ENCODE measurements around the gene GSTT2B.
"Not testable (repeated sequence)": the region's sequence is repeated elsewhere in the genome, so short reads cannot be mapped to it uniquely, and the experiment has no call there.

The GSTT2B gene

DNA sequence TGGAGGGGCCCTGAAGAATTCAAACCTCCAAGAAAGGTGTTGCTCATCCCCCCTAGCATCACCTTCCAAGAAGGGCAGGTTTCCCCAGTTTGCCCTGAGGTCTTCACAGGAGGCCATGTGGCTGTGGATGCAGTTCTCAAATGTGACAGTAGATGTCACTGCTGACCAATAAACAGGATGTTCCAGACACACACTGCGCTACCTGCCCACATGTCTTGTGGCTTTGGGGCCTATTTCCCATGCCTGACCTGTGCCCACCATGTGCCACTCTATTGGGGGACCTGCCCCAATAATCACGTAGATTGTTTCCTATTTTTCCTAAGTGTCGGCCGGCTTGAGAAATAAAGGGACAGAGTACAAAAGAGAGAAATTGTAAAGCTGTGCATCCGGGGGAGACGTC, 23.4 kb upstream of the GSTT2B start:
- DNase-seq = peak; percentile 72

DNA sequence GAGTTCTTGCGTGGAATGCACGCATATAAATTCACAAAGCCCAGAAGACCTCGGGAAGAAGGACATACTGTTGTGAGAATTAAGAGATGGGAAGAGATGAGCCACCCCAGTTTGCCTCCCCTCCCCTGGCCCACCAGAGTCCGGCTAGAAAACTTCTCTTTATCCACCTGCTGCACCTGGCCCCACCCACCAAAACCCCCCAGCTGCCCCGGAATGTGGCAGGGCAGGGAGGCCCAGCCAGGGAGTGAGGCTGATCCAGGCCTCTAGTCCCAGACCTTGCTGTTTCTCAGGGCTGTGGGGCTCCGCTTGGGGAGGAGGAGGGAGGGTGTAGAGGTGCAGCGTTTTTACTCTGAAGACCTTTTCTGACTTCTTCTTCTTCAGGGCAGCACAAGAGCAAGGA, 19.6 kb upstream of the GSTT2B start:
- DNase-seq = not testable (repeated sequence)

DNA sequence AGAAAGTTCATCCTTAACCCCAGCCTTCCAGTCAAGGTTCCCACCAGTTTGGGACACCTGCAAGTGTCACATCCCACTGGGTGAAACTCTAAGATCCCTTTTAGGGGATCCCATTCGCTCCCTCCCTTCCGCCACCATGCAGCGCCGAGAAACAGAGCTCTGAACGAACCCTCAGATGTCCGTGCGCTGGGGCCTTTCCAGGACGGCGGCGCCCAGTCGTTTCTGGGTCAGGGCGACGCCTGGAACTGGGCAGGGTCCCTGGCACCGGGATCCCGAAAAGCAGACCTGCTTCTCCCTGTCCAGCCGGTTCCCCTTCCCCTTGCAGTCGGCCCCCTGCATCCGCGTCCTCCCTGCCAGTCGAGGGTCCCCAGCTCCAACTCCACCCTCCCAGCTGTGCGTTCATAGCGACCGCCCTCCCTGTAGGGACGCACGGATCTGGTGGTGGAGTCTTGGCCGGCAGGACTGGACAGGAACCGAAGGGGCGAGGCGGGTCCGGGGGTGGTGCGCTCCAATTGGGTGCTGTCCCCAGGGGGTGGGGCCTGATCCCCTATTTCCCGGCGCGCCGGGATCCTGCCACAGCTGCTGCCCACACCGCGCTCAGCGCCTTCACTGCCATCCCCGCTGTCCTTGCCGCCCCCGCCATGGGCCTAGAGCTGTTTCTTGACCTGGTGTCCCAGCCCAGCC, 18.7 kb upstream of the GSTT2B start, which contains the start of gene GSTT2:
TSS of gene GSTT2 (plus strand) at position 578 of the 684 bp plus-strand sequence.
- not testable (repeated sequence) for DNase-seq

DNA sequence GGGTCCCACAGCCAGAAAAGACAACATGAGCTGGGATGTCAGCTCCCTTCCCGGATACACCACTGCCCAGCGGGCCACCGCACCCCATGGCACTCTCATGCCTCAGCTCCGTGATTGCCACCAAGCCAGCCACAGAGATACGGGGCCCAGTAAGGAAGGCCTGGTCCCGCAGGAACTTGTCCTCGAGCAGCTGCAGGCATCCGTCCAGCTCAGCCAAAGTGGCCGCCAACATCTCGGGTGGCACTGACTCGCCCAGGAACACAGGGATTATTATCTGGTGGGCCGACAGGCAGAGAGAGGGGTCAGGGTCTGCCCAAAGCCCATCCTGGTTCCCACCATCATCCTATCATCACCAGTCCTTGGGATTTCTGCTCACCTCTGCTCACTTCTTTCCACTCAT, 16.3 kb upstream of the GSTT2B start:
- not testable (repeated sequence) for DNase-seq

DNA sequence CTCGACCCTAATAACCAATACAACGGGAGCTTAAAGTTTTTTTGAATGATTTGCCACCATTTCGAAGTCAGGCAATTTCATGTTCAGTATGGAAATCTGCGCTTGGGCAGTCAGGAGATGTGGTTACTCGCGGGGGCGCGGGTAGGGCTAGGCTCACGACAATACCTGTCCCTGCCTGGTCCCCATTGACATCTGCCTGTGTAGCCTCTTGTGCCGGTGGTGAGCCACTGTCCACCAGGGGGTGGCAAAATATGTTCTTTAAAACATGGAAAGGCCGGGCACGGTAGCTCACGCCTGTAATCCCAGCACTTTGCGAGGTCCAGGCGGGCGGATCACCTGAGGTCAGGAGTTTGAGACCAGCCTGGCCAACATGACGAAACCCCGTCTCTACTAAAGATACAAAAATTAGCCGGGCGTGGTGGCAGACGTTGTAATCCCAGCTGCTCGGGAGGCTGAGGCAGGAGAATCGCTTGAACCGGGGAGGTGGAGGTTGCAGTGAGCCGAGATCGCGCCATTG, 13.9 kb upstream of the GSTT2B start:
- not testable (repeated sequence) for DNase-seq

DNA sequence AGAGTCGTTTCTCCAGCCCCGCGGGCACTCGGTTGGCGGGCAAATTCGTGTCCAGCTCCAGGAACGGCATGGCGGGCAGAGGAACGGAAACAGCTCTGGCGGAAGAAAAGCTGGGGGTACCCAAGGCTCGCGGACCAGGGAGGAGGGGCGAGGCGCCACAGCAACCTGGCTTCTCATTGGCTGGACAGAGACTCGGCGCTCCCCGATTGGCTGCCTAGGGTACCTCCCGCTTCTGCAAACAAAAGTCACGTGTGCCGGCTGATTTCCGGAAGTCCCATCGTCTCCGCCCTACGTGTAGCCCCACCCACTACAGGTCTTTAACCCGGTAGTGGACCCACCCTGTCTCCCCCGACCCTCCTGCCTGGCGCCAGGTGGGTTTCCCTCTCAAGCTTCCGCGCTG, 13.3 kb upstream of the GSTT2B start, which contains the start of gene DDT:
TSS of gene DDT (minus strand) at position 97 of the 400 bp plus-strand sequence. CDS start at position 70, 27 bp downstream.
- not testable (repeated sequence) for DNase-seq

DNA sequence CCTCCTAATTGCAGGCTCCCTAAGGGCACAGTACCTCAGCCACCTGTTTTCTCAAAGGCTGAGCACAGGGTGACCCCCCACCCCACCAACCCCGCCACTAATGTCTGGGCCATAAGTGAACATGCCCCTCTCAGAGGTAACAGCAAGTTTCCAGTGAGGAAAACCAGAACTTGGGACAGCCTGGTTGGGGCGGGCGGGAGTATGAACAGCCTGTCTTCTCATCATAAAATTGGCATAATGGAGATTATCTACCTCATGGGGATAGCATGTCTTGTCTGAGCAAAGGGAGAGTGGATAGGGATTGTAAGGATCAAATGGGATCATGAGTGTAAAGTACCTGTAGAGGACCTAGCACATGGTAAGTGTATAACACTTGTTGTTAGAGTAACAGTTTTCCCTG, 10.9 kb upstream of the GSTT2B start:
- not testable (repeated sequence) for DNase-seq

DNA sequence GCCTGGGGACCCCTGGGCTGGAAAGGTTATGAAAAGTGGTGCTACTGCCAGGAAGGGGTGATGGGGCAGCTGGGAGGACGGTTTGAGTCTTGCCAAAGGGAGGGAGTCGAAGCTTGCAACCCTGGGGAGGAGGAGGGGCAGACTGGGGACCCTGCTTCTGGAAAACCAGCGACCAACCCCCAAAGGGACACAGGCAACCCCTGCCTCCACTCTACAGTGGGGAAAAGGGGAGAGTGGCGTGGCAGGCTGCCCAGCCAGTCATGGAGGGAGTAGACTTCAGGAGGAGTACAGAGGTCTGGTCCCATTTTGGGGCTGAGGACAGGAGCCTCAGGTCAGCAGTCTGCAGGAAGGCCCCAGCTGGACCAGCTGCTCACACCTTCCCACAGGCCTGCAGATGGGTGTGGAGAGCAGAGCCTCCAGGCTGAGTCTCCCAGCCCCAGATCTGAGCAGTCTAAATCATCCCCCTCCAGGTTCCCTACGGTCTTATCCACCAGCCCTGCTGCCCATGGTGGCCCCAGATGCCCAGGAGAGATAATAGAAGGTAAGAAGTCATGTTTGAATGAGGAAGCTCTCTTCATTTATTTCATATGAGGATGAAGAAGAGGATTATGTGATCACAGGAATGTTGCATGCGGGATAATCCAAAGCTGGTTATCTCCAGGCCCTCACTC, 10.0 kb upstream of the GSTT2B start:
- no peak for DNase-seq

DNA sequence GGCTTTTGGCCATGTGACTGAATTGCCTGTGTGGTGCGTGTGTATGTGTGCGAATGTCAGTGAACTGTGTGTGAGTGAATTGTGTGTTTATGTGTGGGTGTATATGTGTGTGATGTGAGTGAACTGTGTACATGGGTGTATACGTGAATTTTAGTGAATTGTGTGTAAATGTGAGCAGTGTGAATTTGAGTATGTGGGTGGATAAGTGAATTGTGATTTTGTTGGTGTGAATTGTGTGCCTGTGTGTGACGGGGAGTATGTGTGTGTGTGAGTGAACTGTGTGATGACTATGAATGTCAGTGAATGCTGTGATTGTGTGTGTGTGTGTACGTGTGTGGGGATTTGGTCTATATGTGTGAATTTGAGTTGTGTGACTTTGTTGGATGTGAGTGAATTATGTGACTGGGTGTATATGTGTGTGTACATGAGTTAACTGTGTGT, 9.2 kb upstream of the GSTT2B start:
- no peak for DNase-seq

DNA sequence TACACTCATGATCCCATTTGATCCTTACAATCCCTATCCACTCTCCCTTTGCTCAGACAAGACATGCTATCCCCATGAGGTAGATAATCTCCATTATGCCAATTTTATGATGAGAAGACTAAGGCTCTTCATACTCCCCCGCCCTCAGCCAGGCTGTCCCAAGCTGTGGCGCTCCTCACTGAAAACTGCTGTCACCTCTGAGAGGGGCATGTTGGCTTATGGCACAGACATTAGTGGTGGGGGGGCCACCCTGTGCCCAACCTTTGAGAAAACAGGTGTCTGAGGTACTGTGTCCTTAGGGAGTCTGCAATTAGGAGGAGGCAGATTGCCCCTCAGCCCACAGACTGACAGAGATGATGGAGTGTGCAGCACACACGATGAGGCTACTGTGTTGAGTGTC, 8.1 kb upstream of the GSTT2B start:
- no peak for DNase-seq

DNA sequence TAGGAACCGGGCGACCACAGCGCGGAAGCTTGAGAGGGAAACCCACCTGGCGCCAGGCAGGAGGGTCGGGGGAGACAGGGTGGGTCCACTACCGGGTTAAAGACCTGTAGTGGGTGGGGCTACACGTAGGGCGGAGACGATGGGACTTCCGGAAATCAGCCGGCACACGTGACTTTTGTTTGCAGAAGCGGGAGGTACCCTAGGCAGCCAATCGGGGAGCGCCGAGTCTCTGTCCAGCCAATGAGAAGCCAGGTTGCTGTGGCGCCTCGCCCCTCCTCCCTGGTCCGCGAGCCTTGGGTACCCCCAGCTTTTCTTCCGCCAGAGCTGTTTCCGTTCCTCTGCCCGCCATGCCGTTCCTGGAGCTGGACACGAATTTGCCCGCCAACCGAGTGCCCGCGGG, 5.6 kb upstream of the GSTT2B start, which contains the start of gene DDTL:
TSS of gene DDTL (plus strand) at position 321 of the 400 bp plus-strand sequence. CDS start at position 348, 27 bp downstream.
- DNase-seq = not testable (repeated sequence)

DNA sequence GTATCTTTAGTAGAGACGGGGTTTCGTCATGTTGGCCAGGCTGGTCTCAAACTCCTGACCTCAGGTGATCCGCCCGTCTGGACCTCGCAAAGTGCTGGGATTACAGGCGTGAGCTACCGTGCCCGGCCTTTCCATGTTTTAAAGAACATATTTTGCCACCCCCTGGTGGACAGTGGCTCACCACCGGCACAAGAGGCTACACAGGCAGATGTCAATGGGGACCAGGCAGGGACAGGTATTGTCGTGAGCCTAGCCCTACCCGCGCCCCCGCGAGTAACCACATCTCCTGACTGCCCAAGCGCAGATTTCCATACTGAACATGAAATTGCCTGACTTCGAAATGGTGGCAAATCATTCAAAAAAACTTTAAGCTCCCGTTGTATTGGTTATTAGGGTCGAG, 5.1 kb upstream of the GSTT2B start:
- DNase-seq = not testable (repeated sequence)

DNA sequence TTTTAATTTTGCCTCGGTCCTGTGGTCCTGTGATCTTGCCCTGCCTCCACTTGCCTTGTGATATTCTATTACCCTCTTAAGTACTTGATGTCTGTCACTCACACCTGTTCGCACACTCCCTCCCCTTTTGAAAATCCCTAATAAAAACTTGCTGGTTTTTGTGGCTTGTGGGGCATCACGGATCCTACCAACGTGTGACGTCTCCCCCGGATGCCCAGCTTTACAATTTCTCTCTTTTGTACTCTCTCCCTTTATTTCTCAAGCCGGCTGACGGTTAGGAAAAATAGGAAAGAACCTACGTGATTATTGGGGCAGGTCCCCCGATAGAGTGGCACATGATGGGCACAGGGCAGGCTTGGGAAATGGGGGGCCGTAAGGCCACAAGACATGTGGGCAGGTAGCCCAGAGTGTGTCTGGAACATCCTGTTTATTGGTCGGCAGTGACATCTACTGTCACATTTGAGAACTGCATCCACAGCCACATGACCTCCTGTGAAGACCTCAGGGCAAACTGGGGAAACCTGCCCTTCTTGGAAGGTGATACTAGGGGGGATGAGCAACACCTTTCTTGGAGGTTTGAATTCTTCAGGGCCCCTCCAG, 4.6 kb downstream of the GSTT2B start:
- DNase-seq = peak; percentile 78

DNA sequence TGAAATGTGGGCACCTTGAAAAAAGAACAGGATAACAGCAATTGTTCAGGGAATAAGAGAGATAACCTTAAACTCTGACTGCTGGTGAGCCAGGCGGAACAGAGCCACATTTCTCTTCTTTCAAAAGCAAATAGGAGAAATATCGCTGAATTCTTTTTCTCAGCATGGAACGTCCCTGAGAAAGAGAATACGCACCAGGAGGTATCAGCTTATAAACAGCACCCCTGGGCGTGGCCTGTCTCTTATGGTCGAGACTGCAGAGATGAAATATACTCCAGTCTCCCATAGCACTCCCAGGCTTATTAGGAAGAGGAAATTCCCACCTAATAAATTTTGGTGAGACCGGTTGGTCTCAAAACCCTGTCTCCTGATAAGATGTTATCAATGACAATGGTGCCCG, 5.1 kb downstream of the GSTT2B start:
- DNase-seq = not testable (repeated sequence)

DNA sequence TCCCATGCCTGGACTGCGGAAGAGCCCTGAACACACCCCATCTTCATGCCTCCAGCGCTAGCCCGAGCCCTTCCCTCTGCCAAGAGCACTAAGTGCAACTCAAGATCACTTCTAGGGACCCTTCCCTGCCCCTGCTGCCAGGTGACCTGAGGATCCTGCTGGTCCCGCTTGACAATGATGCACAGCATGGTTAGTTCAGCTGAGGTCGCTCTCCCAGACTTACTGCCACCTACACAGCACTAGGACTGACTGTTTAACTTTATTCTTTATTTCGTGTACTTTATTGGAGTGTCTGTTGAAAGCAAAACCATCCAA, 6.0 kb downstream of the GSTT2B start:
- not testable (repeated sequence) for DNase-seq

DNA sequence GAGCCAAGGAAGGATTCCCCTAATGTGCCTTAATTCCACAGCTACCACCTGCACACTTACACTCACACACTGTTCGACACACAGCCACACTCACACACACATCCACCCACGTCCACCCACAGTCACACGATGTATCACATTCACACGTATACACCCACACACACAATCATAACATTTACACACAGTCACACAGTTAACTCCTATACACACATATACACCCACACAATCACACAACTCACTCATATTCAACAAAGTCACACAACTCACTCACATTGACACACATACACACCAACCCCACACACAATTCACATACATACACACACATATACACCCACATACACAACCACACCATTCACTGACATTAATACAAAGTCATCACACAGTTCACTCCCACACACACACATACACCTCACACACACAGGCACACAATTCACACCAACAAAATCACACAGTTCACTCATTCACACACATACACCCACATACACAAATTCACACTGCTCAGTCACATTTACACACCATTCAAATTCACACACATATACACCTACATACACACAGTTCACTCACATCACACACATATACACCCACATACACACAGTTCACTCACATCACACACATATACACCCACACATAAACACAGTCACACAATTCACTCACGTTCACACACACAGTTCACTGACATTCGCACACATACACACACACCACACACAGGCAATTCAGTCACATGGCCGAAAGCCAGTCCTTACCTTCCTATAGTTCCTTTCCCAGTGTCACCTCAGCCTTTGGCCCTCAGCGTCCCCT, 6.6 kb downstream of the GSTT2B start:
- DNase-seq = not testable (repeated sequence)

DNA sequence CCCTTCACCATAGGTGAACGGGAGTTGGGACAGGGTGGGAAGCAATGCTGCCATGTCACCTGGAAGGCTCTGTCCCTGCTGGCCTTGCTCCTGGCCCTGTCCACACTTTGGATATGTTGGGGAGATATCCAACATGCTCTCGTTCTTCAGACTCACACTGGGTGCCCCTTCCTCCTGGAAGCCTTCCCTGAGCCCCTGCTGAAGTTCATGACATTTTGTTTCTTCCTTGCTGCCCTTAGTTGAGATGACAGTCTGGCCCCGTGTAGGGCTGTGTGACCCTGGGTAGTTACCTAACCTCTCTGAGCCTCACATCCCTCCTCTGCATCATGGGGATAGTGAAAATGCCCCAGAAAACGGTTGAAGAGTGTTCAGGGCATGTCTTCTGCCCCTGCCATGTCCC, 7.5 kb downstream of the GSTT2B start:
- not testable (repeated sequence) for DNase-seq

DNA sequence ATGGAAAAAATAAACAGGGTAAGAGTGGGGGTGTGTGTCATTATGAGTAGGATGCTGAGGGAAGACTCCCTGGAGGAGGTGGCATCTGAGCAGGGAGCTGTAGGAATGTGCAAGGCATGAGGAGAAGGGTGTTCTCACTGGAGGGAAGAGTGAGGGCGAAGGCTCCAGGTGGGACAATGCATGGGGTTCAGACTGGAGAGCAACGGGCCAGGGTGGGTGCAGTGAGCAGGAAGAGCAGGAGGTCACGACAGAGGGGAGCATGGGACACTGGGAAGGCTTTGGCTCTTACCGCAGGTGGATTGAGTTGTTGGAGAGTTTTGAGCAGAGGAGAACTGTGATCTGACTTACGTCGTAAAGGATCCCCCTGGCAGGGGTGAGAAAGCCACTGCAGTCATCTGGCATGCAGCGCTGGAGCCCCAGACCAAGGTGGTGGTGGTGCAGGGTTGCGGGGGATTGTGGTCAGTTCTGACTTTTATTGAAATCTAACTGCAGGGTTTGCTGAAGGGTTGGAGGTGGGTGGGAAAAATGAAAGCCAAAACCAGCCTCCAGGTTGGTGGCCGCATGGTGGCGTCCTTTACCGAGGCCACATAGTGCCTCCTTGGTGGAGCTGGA, 8.1 kb downstream of the GSTT2B start:
- DNase-seq = not testable (repeated sequence)

DNA sequence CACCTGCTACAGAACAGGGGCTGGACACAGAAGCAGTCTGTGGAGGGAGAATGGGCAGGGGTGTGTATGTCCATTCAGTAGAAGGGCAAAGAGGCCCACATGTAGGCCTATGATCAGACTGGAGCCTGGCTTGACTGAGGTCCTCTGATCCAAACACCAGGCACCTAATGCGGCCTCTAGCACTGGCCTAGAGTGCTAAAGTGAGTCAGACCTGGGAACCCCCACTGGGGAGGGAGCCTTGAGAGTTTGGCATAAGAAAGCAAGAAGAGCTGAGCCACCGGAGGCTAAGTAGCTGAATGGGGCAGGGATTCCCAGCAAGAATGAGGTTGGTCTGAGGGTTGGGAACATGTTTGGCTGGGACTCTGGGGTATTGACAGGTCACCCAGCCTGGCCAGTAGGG, 9.6 kb downstream of the GSTT2B start:
- DNase-seq = not testable (repeated sequence)

DNA sequence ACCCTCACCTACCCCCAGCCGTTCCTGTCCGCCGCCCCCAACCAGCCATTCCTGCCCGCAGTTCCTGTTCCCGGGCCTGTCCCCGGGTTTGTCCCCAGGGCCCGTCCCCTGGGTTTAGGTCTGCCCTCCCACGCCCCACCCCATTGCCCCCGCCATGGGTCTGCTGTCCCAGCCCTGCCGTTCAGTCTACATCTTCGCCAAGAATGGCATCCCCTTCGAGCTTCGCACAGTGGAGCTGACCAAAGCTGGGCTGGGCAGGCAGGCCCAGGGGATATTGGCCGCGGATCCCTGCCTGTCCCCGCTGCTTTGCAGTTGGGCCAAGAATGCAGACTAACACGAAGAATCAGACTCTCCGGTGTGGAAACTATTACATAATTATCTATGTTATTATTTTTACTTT, 11.2 kb downstream of the GSTT2B start:
- DNase-seq = not testable (repeated sequence)

DNA sequence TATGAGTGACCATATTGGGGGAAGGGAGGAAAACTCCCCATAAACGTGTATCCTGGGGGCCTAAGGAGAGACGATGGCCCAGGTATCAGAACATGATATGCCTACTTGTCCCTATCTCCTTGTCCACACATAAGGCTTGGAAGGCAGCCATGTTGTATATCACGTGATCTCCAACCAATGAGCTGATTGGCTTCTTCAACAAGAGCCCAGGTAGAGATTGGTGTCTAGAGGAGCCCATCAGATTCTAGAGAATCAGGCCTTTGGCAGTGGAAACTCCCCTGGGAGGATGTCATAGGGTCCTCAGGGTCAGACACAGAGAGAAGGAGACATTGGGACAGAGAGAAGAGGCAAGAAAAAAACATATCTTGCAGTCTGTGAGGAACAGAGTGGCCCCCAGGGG, 13.6 kb downstream of the GSTT2B start:
- DNase-seq = not testable (repeated sequence)

DNA sequence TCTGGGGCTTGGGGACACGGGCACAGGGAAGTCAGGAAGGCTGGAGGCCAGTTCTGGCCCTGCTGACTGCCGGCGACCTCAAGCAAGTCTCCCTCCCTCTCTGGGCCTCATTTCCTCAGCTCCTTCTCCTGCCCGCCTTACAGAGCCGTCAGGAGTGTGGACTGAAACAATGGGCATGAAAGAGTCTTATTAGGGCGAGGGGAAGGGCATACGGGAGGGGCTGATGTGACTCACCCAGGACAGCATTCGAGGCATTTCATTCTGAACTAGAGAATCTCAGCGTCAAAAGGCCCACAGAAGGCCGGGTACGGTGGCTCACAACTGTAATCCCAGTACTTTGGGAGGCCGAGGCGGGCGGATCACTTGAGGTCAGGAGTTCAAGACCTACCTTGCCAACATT, 20.8 kb downstream of the GSTT2B start:
- not testable (repeated sequence) for DNase-seq

All from activated naive CD4-positive, alpha-beta T cell treated with Interleukin-2 at 50 U/mL for 16 hours (primary cell).